ENCODE results near the gene STKLD1.

The STKLD1 gene

GRCh38 chr9:133420392-133420827, 44.2 kb downstream of the STKLD1 start:
- DNase-seq, result no peak

- peak; percentile 43 for DNase-seq
These were observed 45.7 kb downstream of the STKLD1 start, which contains the start of gene ADAMTS13 for GRCh38 chr9:133421615-133422542. Gene ADAMTS13, plus strand, starts transcription at chr9:133422367. Its CDS starts 77 bp downstream, at chr9:133422444.

GRCh38 chr9:133423216-133423615, 47.0 kb downstream of the STKLD1 start:
- no peak for DNase-seq

GRCh38 chr9:133424187-133424586, 48.0 kb downstream of the STKLD1 start:
- DNase-seq, result no peak

GRCh38 chr9:133425049-133425632, 49.0 kb downstream of the STKLD1 start:
- DNase-seq, result no peak

GRCh38 chr9:133426011-133426410, 49.8 kb downstream of the STKLD1 start:
- DNase-seq, result no peak

- DNase-seq, result no peak
These were observed 51.6 kb downstream of the STKLD1 start for GRCh38 chr9:133427658-133428348.

- no peak for DNase-seq
These were observed 52.5 kb downstream of the STKLD1 start for GRCh38 chr9:133428617-133429101.

GRCh38 chr9:133429214-133429613, 53.0 kb downstream of the STKLD1 start:
- DNase-seq, result no peak

- DNase-seq, result peak; percentile 18
These were observed 53.5 kb downstream of the STKLD1 start for GRCh38 chr9:133429641-133430161.

GRCh38 chr9:133430244-133430643, 54.1 kb downstream of the STKLD1 start:
- DNase-seq, result no peak

- no peak for DNase-seq
These were observed 57.2 kb downstream of the STKLD1 start for GRCh38 chr9:133433351-133433843.

- DNase-seq, result no peak
These were observed 60.5 kb downstream of the STKLD1 start for GRCh38 chr9:133436681-133437080.

- DNase-seq, result no peak
These were observed 61.8 kb downstream of the STKLD1 start for GRCh38 chr9:133437753-133438531.

- DNase-seq, result no peak
These were observed 63.2 kb downstream of the STKLD1 start for GRCh38 chr9:133439337-133439736.

GRCh38 chr9:133440874-133441273, 64.7 kb downstream of the STKLD1 start:
- no peak for DNase-seq

GRCh38 chr9:133441571-133441970, 65.4 kb downstream of the STKLD1 start:
- no peak for DNase-seq

GRCh38 chr9:133443248-133443647, 67.1 kb downstream of the STKLD1 start:
- DNase-seq, result no peak

- no peak for DNase-seq
These were observed 67.8 kb downstream of the STKLD1 start for GRCh38 chr9:133443982-133444381.

- no peak for DNase-seq
These were observed 69.3 kb downstream of the STKLD1 start for GRCh38 chr9:133445293-133445969.

GRCh38 chr9:133448487-133448972, 72.4 kb downstream of the STKLD1 start:
- DNase-seq, result no peak
